OCI-LY7 (cell line): ENCODE measurements around the gene RNU6-8. TPM values are rescaled to one million over a fixed set of nuclear protein-coding genes. Genes with fewer than 3 reads are reported as not detected.

Source experiments
- BruUV-seq: library from RNA; stranded (reverse); fragments of 400-500 nt; replicated peaks from 2 replicates; lab custom pipeline; 2021; lab: Mats Ljungman, UMichigan
- CTCF ChIA-PET: fragments of 300-600 bp; sonication (Branson Sonifier 250); formaldehyde crosslinking; loops from one replicate; lab custom pipeline; 2022; ENCODE audit warnings: antibody characterized with exemption; ENCODE audit not compliant: unreplicated experiment; lab: Charles Lee
- POLR2A ChIA-PET: fragments of 300-600 bp; sonication (Branson Sonifier 250); formaldehyde crosslinking; loops from one replicate; lab custom pipeline; 2022; ENCODE audit warnings: antibody characterized with exemption; lab: Charles Lee
- DNase-seq: peaks from one replicate; pipeline ENCODE4 v3.0.0-alpha.2; 2015; ENCODE audit warnings: low spot score
- H2AFZ ChIP-seq: fragments of 200-600 bp; sonication (generic), shearing (Covaris generic); 2 replicates; pipeline ENCODE4 v1.6.1; 2014; ENCODE audit warnings: mild to moderate bottlenecking, antibody characterized with exemption, low read length, moderate library complexity
- H3K27ac ChIP-seq: fragments of 200-600 bp; sonication (generic); 2 replicates; pipeline ENCODE4 v1.5.1; 2014; ENCODE audit warnings: mixed run types, low read depth, mild to moderate bottlenecking, moderate library complexity, low read length, inconsistent platforms; ENCODE audit not compliant: poor library complexity, severe bottlenecking
- H3K36me3 ChIP-seq: fragments of 200-600 bp; sonication (generic); 2 replicates; pipeline ENCODE4 v1.6.1; 2014; ENCODE audit warnings: mild to moderate bottlenecking, antibody characterized with exemption, low read length, moderate library complexity, mixed read lengths; ENCODE audit not compliant: insufficient read depth
- H3K4me1 ChIP-seq: fragments of 200-600 bp; sonication (generic); 2 replicates; pipeline ENCODE4 v1.5.1; 2014; ENCODE audit warnings: mild to moderate bottlenecking, low read length; ENCODE audit not compliant: insufficient read depth, poor library complexity, severe bottlenecking
- H3K4me2 ChIP-seq: fragments of 200-600 bp; sonication (generic); 2 replicates; pipeline ENCODE4 v1.6.1; 2014; ENCODE audit warnings: mild to moderate bottlenecking, low read length
- H3K4me3 ChIP-seq: fragments of 200-600 bp; sonication (generic); 2 replicates; pipeline ENCODE4 v1.5.1; 2014; ENCODE audit warnings: mild to moderate bottlenecking, low read depth, low read length; ENCODE audit not compliant: poor library complexity, severe bottlenecking
- H3K79me2 ChIP-seq: fragments of 200-600 bp; sonication (generic); 2 replicates; pipeline ENCODE4 v1.6.1; 2016; ENCODE audit warnings: low read depth, mild to moderate bottlenecking, low read length, moderate library complexity, mixed read lengths; ENCODE audit not compliant: insufficient read depth
- H3K9me2 ChIP-seq: fragments of 200-600 bp; sonication (generic); 2 replicates; pipeline ENCODE4 v1.6.1; 2016; ENCODE audit warnings: mild to moderate bottlenecking, low read length, mixed read lengths; ENCODE audit not compliant: insufficient read depth
- H3K9me3 ChIP-seq: fragments of 200-600 bp; sonication (generic); 2 replicates; pipeline ENCODE4 v1.6.1; 2014; ENCODE audit warnings: mild to moderate bottlenecking, mixed run types, low read length, mixed read lengths
- H4K20me1 ChIP-seq: fragments of 200-600 bp; sonication (generic); 2 replicates; pipeline ENCODE4 v1.6.1; 2014; ENCODE audit warnings: mild to moderate bottlenecking, antibody characterized with exemption, low read length, moderate library complexity, mixed read lengths; ENCODE audit not compliant: insufficient read depth
- EZH2phosphoT487 ChIP-seq: fragments of 200-600 bp; sonication (generic); IDR thresholded peaks from 2 replicates; pipeline ENCODE4 v1.6.1; 2018; ENCODE audit warnings: low read depth, borderline replicate concordance, mild to moderate bottlenecking, mixed run types, antibody characterized with exemption, low read length, moderate library complexity, mixed read lengths
- intact Hi-C: fragments of 100-400 bp; cut with micrococcal nuclease; formaldehyde crosslinking; loops from one replicate; pipeline ENCODE4 v1.10.0; 2022; ENCODE audit not compliant: unreplicated experiment
- total RNA-seq, 2 experiments: library from RNA; depleted of rRNA in 1 of 2; stranded (reverse); fragments of >200 nt in 1 of 2; shearing (Covaris generic) in 1 of 2; gene quantifications; 2 replicates each; pipeline ENCODE4 v1.2.3, GENCODE V29; 2014 to 2022
- TF ChIP-seq, protein P1 (sequence below): fragments of 200-600 bp; sonication (generic); conservative IDR thresholded peaks from 2 replicates; pipeline ENCODE4 v1.5.1; 2014; ENCODE audit warnings: mild to moderate bottlenecking, antibody characterized with exemption, low read length, moderate library complexity, mixed read lengths

The RNU6-8 gene
- total RNA-seq, 2 experiments from 2014 or later = not detected

DNA sequence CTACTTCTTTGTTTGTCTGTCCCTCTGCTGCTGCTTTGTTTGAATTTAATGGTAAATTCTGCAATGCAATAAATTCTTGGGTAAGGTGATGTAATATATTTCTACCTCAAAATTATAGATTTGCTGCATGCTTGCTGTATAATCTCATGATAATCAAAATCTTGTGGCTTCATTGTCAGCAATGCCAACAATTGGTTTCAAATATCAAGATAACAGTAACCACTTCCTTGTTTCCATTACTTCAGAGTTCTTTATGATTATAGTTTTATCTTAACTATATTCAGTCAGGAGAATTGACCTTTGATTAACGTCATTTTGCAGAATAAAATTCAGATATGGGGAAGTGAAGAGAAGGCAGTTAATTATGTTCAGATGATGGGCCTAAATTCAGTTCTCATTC lies 30.2 kb upstream of the RNU6-8 start:
- Histone ChIP-seq H3K9me2 (no peaks in the 10 kb centered on the region), H2AFZ (no peak overlapping the region), H3K4me1 (no peaks in the 10 kb centered on the region), H3K27ac (no peak overlapping the region), H3K4me3 (no peak overlapping the region), H3K4me2 (no peak overlapping the region), H3K9me3 (no peaks in the 10 kb centered on the region), H4K20me1 (no peaks in the 10 kb centered on the region), H3K36me3 (no peaks in the 10 kb centered on the region), H3K79me2 (no peaks in the 10 kb centered on the region)
- TF ChIP-seq, protein P1, sequence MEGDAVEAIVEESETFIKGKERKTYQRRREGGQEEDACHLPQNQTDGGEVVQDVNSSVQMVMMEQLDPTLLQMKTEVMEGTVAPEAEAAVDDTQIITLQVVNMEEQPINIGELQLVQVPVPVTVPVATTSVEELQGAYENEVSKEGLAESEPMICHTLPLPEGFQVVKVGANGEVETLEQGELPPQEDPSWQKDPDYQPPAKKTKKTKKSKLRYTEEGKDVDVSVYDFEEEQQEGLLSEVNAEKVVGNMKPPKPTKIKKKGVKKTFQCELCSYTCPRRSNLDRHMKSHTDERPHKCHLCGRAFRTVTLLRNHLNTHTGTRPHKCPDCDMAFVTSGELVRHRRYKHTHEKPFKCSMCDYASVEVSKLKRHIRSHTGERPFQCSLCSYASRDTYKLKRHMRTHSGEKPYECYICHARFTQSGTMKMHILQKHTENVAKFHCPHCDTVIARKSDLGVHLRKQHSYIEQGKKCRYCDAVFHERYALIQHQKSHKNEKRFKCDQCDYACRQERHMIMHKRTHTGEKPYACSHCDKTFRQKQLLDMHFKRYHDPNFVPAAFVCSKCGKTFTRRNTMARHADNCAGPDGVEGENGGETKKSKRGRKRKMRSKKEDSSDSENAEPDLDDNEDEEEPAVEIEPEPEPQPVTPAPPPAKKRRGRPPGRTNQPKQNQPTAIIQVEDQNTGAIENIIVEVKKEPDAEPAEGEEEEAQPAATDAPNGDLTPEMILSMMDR = no peak
- TF ChIP-seq EZH2phosphoT487 = no peak
- ChIA-PET CTCF (no interaction called here), POLR2A (no interaction called here)
- no TSS peak for BruUV-seq
- no peak for DNase-seq
- intact Hi-C loops = no loop called here

DNA sequence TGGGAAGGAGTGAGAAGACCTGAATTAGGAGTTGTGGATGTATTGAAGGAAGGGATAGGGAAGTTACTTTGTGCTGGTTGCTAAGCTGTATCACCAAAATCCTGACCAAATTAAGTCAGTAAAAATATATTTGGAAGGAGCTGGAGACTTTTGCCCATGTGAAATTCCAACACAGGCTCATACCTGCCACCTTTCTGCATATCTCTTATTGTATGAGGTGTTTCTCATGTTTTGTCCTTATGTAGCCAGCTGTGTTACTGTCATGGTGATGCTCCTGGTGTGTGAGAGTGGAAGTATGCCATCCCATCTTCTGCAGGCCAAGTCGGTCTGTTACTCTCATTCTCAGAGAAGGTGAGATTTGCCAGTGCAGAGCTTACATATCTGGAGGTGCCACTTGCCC lies 29.4 kb upstream of the RNU6-8 start:
- Histone ChIP-seq H4K20me1 (no peaks in the 10 kb centered on the region), H3K27ac (no peak overlapping the region), H3K4me2 (no peak overlapping the region), H2AFZ (no peak overlapping the region), H3K4me1 (no peaks in the 10 kb centered on the region), H3K36me3 (no peaks in the 10 kb centered on the region), H3K9me2 (no peaks in the 10 kb centered on the region), H3K4me3 (no peak overlapping the region), H3K79me2 (no peaks in the 10 kb centered on the region), H3K9me3 (no peaks in the 10 kb centered on the region)
- CTCF ChIA-PET = no interaction called here
- intact Hi-C loops = no loop called here
- no peak for TF ChIP-seq EZH2phosphoT487
- TF ChIP-seq, protein P1 = no peak
- BruUV-seq = no TSS peak
- no peak for DNase-seq
- POLR2A ChIA-PET = no interaction called here

DNA sequence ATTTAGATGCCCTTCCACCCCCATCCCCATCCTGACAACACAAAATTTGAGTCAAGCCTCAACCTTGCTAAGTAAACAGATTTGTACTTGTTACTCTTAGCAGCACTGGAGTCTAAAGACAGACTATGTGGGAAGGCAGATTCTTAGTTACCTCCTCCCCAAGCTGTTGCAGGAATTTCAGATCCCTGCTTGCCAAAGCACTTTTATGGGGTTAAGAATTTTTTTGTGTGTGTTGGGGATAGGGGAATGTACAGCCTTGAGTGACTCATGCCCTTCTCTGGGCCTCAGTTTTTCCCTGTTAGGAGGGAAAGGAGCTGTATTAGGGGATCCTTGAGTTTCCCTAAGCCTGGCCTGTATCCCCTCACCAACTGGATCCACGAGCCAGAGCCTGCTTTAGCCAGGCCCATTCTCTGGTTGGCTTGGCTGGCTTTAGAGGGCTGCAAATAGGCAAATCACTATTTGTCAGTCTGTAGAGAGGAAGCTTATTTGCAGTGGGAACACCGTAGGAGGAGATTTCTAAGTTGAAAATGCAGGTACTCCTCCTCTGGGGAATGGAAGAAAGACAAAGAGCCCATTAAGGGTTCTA lies 27.7 kb upstream of the RNU6-8 start:
- H3K36me3 ChIP-seq = no peaks in the 10 kb centered on the region
- H4K20me1 ChIP-seq = no peaks in the 10 kb centered on the region
- ChIA-PET POLR2A (interaction anchor here (0.7 kb wide), 1 partner anchor 145 kb away, joined by 3 read pairs; no protein-coding TSS in a partner anchor), CTCF (no interaction called here)
- H3K4me1 ChIP-seq = no peaks in the 10 kb centered on the region
- no TSS peak for BruUV-seq
- no peak for DNase-seq
- H3K27ac ChIP-seq = no peak overlapping the region
- no peaks in the 10 kb centered on the region for H3K9me2 ChIP-seq
- no peaks in the 10 kb centered on the region for H3K9me3 ChIP-seq
- H2AFZ ChIP-seq = no peak overlapping the region
- H3K79me2 ChIP-seq = no peaks in the 10 kb centered on the region
- intact Hi-C loops = no loop called here
- H3K4me2 ChIP-seq = no peak overlapping the region
- no peak overlapping the region for H3K4me3 ChIP-seq
- TF ChIP-seq, protein P1 = no peak
- TF ChIP-seq EZH2phosphoT487 = no peak
